Skeletal muscle tissue (tissue), 4 donors: ENCODE measurements around the gene KLF1. TPM values are rescaled to one million over a fixed set of nuclear protein-coding genes. Genes with fewer than 3 reads are reported as not detected.
"Not testable (repeated sequence)": the region's sequence is repeated elsewhere in the genome, so short reads cannot be mapped to it uniquely, and the experiment has no call there.

Source experiments
- H3K27ac ChIP-seq: one replicate; pipeline ENCODE4 v1.7.0; 2013; ENCODE audit warnings: mild to moderate bottlenecking, low read depth, low read length, inconsistent platforms
- H3K27me3 ChIP-seq, 3 donors: one replicate each; pipeline ENCODE4 v1.7.0; 2013; ENCODE audit warnings: low read length in 3 of 3; ENCODE audit not compliant: control insufficient read depth in 3 of 3, insufficient read depth in 3 of 3
- H3K36me3 ChIP-seq, 3 donors: one replicate each; pipeline ENCODE4 v1.7.0; 2013; ENCODE audit warnings: low read length in 3 of 3; ENCODE audit not compliant: control insufficient read depth in 3 of 3, insufficient read depth in 3 of 3
- H3K4me1 ChIP-seq, 3 donors: one replicate each; pipeline ENCODE4 v1.7.0; 2013; ENCODE audit warnings: low read length in 3 of 3, mild to moderate bottlenecking in 3 of 3; ENCODE audit not compliant: control insufficient read depth in 3 of 3, insufficient read depth in 3 of 3
- H3K4me3 ChIP-seq, 3 donors: one replicate each; pipeline ENCODE4 v1.7.0; 2013; ENCODE audit warnings: low read length in 3 of 3
- H3K9ac ChIP-seq, 3 donors: one replicate each; pipeline ENCODE4 v1.7.0; 2013; ENCODE audit warnings: low read length in 3 of 3, mild to moderate bottlenecking in 3 of 3, moderate library complexity in 2 of 3, low read depth in 1 of 3
- H3K9me3 ChIP-seq, 3 donors: one replicate each; pipeline ENCODE4 v1.7.0; 2013; ENCODE audit warnings: low read length in 3 of 3; ENCODE audit not compliant: control insufficient read depth in 3 of 3
- total RNA-seq: library from RNA; depleted of rRNA; stranded (reverse); fragments of >200 nt; gene quantifications from one replicate; pipeline ENCODE4 v1.2.3, GENCODE V29; 2014
- donor health status: Osteomylitis.

Gene KLF1
- total RNA-seq, 1 donor from 2014 or later: 2.1 TPM

DNA sequence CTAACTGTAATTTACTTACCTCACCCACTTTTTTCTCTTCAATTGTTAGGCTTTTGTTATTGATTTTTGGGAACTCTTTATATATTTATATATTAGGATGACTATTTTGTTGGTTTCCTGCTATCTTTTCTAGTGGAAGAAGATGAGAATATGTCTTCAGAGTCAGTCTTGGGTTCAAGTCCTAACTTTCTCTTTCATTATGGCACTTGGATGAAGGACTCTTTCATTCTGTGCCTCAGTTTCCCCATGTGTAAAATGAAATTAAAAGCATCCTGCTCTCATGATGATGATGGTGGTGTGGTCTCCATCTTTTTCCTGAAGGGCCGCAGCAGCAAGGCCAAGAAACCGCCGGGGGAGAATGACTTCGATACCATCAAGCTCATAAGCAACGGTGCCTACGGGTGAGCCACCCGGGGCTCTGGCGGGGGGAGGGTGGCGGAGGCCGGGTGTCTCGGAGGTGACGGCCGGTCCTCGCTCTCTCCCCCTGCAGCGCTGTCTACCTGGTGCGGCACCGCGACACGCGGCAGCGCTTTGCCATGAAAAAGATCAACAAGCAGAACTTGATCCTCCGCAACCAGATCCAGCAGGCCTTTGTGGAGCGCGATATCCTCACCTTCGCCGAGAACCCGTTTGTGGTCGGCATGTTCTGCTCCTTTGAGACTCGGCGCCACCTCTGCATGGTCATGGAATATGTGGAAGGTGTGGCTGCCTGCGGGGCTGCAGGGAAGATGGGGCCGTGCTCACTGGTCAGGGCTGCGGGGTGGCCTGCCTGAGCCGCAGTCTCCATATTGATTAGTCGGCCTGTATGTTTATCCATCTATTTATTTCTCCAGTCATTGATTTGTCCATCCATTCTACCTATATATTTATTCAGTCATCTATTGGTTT is 28.7 kb downstream of the KLF1 start:
- Histone ChIP-seq H3K36me3 (no peaks in the 10 kb centered on the region), H3K27me3 (peaks cover 0 to 4% (median 3%) of the 10 kb centered on the region in 3 donors), H3K4me1 (no peaks in the 10 kb centered on the region), H3K9ac (no peak overlapping the region), H3K9me3 (no peaks in the 10 kb centered on the region), H3K4me3 (no peak overlapping the region), H3K27ac (no peak overlapping the region)

DNA sequence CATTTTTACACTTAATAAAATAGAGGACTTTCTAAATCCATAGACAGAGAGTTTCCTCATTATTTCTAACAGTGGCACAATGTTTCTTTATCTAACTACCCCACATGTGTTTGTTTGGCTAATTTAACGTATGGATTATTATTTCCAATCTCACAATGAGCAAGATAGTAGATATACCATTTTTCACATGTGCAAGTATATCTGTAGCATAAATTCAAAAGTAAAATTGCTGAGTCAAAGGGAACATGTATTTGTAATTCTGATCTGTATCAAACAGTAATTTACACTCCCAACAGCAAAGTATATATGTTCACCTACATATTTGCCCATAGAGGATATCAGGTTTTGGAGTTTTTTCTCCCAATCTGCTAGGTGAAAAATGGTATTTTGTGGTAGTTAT is 30.3 kb downstream of the KLF1 start:
- Histone ChIP-seq H3K36me3 (no peaks in the 10 kb centered on the region), H3K4me1 (no peaks in the 10 kb centered on the region), H3K4me3 (no peak overlapping the region), H3K9ac (no peak overlapping the region), H3K27me3 (peaks cover 0 to 4% (median 0%) of the 10 kb centered on the region in 3 donors), H3K27ac (no peak overlapping the region), H3K9me3 (no peaks in the 10 kb centered on the region)

GRCh38 chr19:12847159-12848139 is 39.6 kb downstream of the KLF1 start:
- H3K27ac ChIP-seq: no peak overlapping the region
- H3K9me3 ChIP-seq: no peaks in the 10 kb centered on the region
- H3K9ac ChIP-seq: peak overlapping the region; percentile 51 to 62 (median 56)
- peak overlapping the region in 2 of 3 donors; percentile 60 to 67 for H3K4me3 ChIP-seq
- H3K4me1 ChIP-seq: peaks cover 0 to 12% (median 6%) of the 10 kb centered on the region in 3 donors
- H3K36me3 ChIP-seq: no peaks in the 10 kb centered on the region
- H3K27me3 ChIP-seq: peaks cover 22 to 42% (median 28%) of the 10 kb centered on the region in 3 donors

- not testable (repeated sequence) for H3K9me3 ChIP-seq, H3K9ac ChIP-seq, H3K27ac ChIP-seq, H3K4me3 ChIP-seq, H3K36me3 ChIP-seq
- peaks cover 0 to 12% (median 6%) of the 10 kb centered on the region in 3 donors for H3K4me1 ChIP-seq
- peaks cover 28 to 47% (median 34%) of the 10 kb centered on the region in 3 donors for H3K27me3 ChIP-seq
Observed at GRCh38 chr19:12846613-12847012, 40.4 kb downstream of the KLF1 start.

GRCh38 chr19:12843999-12844732 is 42.8 kb downstream of the KLF1 start:
- Histone ChIP-seq H3K36me3 (no peaks in the 10 kb centered on the region), H3K27me3 (peaks cover 52 to 71% (median 57%) of the 10 kb centered on the region in 3 donors)

GRCh38 chr19:12843328-12843727 is 43.7 kb downstream of the KLF1 start:
- Histone ChIP-seq H3K27ac (no peak overlapping the region), H3K4me3 (no peak overlapping the region), H3K9ac (no peak overlapping the region), H3K4me1 (peaks cover 4 to 21% (median 9%) of the 10 kb centered on the region in 3 donors), H3K27me3 (peaks cover 57 to 78% (median 62%) of the 10 kb centered on the region in 3 donors), H3K36me3 (no peaks in the 10 kb centered on the region), H3K9me3 (no peaks in the 10 kb centered on the region)

More at GRCh38 chr19:12843999-12844732, 42.8 kb downstream of the KLF1 start:
- H3K4me1 ChIP-seq: peaks cover 4 to 21% (median 9%) of the 10 kb centered on the region in 3 donors
- H3K4me3 ChIP-seq: no peak overlapping the region
- H3K9me3 ChIP-seq: no peaks in the 10 kb centered on the region
- H3K27ac ChIP-seq: no peak overlapping the region
- no peak overlapping the region for H3K9ac ChIP-seq

DNA sequence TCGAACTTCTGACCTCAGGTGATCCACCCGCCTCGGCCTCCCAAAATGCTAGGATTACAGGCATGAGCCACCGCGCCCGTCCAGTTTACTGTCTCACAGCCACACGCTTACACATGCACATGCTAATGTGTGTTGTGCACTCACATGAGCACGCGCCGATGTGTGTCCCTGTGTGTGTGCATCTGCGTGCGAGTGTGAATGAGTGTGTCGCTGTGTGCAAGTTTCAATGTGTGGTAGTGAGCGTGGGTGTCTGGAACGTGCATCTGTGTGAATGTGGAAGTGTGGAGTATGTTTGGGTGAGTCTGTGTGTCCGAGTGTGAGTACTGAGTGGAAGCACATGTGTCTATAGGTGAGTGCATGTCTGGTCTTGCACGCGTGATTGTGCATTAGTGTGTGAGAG is 44.5 kb downstream of the KLF1 start:
- Histone ChIP-seq H3K9me3 (no peaks in the 10 kb centered on the region), H3K4me3 (no peak overlapping the region), H3K4me1 (peaks cover 4 to 15% (median 6%) of the 10 kb centered on the region in 3 donors), H3K27me3 (peaks cover 63 to 81% (median 69%) of the 10 kb centered on the region in 3 donors), H3K36me3 (no peaks in the 10 kb centered on the region), H3K9ac (no peak overlapping the region), H3K27ac (no peak overlapping the region)

DNA sequence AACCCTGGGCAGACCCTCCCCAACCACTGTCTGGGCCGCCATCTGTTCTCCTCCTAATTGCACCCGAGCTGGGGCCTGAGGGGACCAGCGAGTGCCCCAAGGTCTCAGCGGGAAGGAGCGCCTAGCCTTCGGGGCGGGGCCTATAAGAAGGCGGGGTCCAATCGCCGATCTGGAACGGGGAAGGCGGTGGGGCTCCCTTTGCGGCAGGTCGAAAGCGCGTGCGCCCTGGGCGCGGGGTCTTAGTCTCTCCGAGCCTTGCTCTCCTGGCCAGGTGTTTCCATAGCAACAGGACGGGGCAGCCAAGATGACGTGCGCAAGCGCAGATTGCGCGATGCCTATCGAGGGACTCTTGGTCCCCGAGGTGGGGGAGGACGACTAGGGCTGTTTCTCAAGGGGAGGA is 45.9 kb downstream of the KLF1 start:
- no peak overlapping the region for H3K27ac ChIP-seq
- no peaks in the 10 kb centered on the region for H3K36me3 ChIP-seq
- H3K9ac ChIP-seq: no peak overlapping the region
- peak overlapping the region in 1 of 3 donors; percentile 13 for H3K4me3 ChIP-seq
- H3K4me1 ChIP-seq: peaks cover 2 to 9% (median 4%) of the 10 kb centered on the region in 3 donors
- peaks cover 74 to 88% (median 76%) of the 10 kb centered on the region in 3 donors for H3K27me3 ChIP-seq
- no peaks in the 10 kb centered on the region for H3K9me3 ChIP-seq
